ENCODE results near the gene CBARP.

DNA sequence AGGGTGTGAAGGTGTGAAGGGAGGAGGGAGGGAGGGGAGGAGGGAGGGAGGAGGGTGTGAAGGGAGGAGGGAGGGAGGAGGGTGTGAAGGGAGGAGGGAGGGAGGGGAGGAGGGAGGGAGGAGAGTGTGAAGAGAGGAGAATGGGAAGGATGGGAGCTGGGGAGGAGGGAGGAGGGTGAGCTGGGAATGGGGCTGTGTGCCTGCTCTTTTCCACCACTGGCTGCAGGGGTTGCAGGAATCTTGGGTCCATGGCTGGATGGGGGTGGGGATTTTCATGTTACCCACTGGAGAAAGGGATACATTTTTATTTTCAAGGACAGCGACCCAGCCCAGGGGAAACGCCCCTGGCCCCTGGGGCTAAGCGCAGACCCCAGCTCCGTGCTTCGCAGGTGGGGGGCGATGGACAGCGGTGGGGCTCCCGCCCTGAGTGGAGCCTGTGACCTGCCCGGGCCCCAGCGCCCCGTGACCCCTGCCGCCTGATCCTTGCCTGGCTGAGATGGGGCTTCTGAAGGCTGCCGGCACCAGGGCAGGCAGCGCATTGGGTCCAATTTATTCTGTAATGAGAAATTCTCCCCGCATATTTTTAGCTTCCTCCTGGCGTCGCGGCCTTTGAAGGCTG lies 44.9 kb upstream of the CBARP start:
- TF ChIP-seq, protein P1, sequence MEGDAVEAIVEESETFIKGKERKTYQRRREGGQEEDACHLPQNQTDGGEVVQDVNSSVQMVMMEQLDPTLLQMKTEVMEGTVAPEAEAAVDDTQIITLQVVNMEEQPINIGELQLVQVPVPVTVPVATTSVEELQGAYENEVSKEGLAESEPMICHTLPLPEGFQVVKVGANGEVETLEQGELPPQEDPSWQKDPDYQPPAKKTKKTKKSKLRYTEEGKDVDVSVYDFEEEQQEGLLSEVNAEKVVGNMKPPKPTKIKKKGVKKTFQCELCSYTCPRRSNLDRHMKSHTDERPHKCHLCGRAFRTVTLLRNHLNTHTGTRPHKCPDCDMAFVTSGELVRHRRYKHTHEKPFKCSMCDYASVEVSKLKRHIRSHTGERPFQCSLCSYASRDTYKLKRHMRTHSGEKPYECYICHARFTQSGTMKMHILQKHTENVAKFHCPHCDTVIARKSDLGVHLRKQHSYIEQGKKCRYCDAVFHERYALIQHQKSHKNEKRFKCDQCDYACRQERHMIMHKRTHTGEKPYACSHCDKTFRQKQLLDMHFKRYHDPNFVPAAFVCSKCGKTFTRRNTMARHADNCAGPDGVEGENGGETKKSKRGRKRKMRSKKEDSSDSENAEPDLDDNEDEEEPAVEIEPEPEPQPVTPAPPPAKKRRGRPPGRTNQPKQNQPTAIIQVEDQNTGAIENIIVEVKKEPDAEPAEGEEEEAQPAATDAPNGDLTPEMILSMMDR (IDR thresholded peaks at IDR 0.05; ENCODE audit: extremely low read depth in 1 of 2, insufficient read depth in 1 of 2, low read depth in 1 of 2, low read length in 2 of 2) = no peak
- TF ChIP-seq POLR2A (IDR thresholded peaks at IDR 0.05; ENCODE audit: low read depth, low read length) = no peak
